Mucosa of rectum (tissue), 2 donors: ENCODE results near the gene ZBTB18.
A peak's percentile ranks its signal among the peaks of the same experiment; 100 is the strongest.

ENCODE experiments used
- H3K27ac ChIP-seq, 2 donors: one replicate each; pipeline ENCODE4 v1.7.0; 2013; ENCODE audit warnings: inconsistent platforms in 2 of 2, low read depth in 2 of 2, low read length in 2 of 2
- H3K27me3 ChIP-seq, 2 donors: one replicate each; pipeline ENCODE4 v1.7.0; 2013; ENCODE audit warnings: low read length in 2 of 2; ENCODE audit not compliant: control insufficient read depth in 2 of 2, insufficient read depth in 2 of 2
- H3K36me3 ChIP-seq, 2 donors: one replicate each; pipeline ENCODE4 v1.7.0; 2013; ENCODE audit warnings: low read length in 2 of 2; ENCODE audit not compliant: control insufficient read depth in 2 of 2, insufficient read depth in 2 of 2
- H3K4me1 ChIP-seq, 2 donors: one replicate each; pipeline ENCODE4 v1.7.0; 2013; ENCODE audit warnings: low read length in 2 of 2, mild to moderate bottlenecking in 1 of 2; ENCODE audit not compliant: control insufficient read depth in 2 of 2, insufficient read depth in 2 of 2
- H3K4me3 ChIP-seq, 2 donors: one replicate each; pipeline ENCODE4 v1.7.0; 2013; ENCODE audit warnings: low read length in 2 of 2
- H3K9ac ChIP-seq, 2 donors: one replicate each; pipeline ENCODE4 v1.7.0; 2013; ENCODE audit warnings: low read length in 2 of 2, low read depth in 1 of 2, mild to moderate bottlenecking in 1 of 2
- H3K9me3 ChIP-seq, 2 donors: one replicate each; pipeline ENCODE4 v1.7.0; 2013; ENCODE audit warnings: low read length in 2 of 2; ENCODE audit not compliant: control insufficient read depth in 2 of 2
- donor health status: healthy.
- donor health status: Normal muscosa, but diverticular disease.

The ZBTB18 gene

GRCh38 chr1:244050835-244051444 lies at the start of gene ZBTB18:
TSS of gene ZBTB18 (plus strand) at chr1:244051283. CDS start at chr1:244051432, 149 bp downstream.
- Histone ChIP-seq H3K27me3 (no peaks in the 10 kb centered on the region), H3K36me3 (peaks cover 14 to 17% of the 10 kb centered on the region in 2 donors), H3K9ac (peak within 1 kb of the TSS; percentile 73 to 74), H3K4me3 (peak within 1 kb of the TSS; percentile 78 to 87), H3K9me3 (no peaks in the 10 kb centered on the region), H3K4me1 (peaks cover 13 to 23% of the 10 kb centered on the region in 2 donors), H3K27ac (peak within 1 kb of the TSS; percentile 62 to 70)

- Histone ChIP-seq H3K4me1 (no peaks in the 10 kb centered on the region), H3K9me3 (no peaks in the 10 kb centered on the region), H3K27me3 (no peaks in the 10 kb centered on the region), H3K9ac (no peak overlapping the region), H3K36me3 (no peaks in the 10 kb centered on the region), H3K4me3 (no peak overlapping the region), H3K27ac (no peak overlapping the region)
Observed at GRCh38 chr1:244002721-244003120, 48.4 kb upstream of the ZBTB18 start.

GRCh38 chr1:244005455-244005854 lies 45.6 kb upstream of the ZBTB18 start:
- H3K4me3 ChIP-seq, result no peak overlapping the region
- H3K9ac ChIP-seq, result no peak overlapping the region
- H3K9me3 ChIP-seq, result no peaks in the 10 kb centered on the region
- H3K27ac ChIP-seq, result no peak overlapping the region
- no peaks in the 10 kb centered on the region for H3K27me3 ChIP-seq
- no peaks in the 10 kb centered on the region for H3K4me1 ChIP-seq
- H3K36me3 ChIP-seq, result no peaks in the 10 kb centered on the region

GRCh38 chr1:244006381-244006901 lies 44.6 kb upstream of the ZBTB18 start:
- no peak overlapping the region for H3K27ac ChIP-seq
- no peak overlapping the region for H3K4me3 ChIP-seq
- H3K36me3 ChIP-seq, result no peaks in the 10 kb centered on the region
- H3K9me3 ChIP-seq, result no peaks in the 10 kb centered on the region
- H3K4me1 ChIP-seq, result no peaks in the 10 kb centered on the region
- no peak overlapping the region for H3K9ac ChIP-seq
- no peaks in the 10 kb centered on the region for H3K27me3 ChIP-seq

GRCh38 chr1:244006961-244007360 lies 44.1 kb upstream of the ZBTB18 start:
- H3K27me3 ChIP-seq, result no peaks in the 10 kb centered on the region
- no peaks in the 10 kb centered on the region for H3K9me3 ChIP-seq
- no peak overlapping the region for H3K27ac ChIP-seq
- H3K36me3 ChIP-seq, result no peaks in the 10 kb centered on the region
- no peaks in the 10 kb centered on the region for H3K4me1 ChIP-seq
- no peak overlapping the region for H3K9ac ChIP-seq
- H3K4me3 ChIP-seq, result no peak overlapping the region

- Histone ChIP-seq H3K9ac (no peak overlapping the region), H3K4me3 (no peak overlapping the region)
Observed at GRCh38 chr1:244010191-244010590, 40.9 kb upstream of the ZBTB18 start.

GRCh38 chr1:244010703-244011123 lies 40.4 kb upstream of the ZBTB18 start:
- H3K4me1 ChIP-seq, result no peaks in the 10 kb centered on the region
- no peak overlapping the region for H3K27ac ChIP-seq
- no peak overlapping the region for H3K4me3 ChIP-seq
- peaks cover 0 to 5% of the 10 kb centered on the region in 2 donors for H3K27me3 ChIP-seq
- no peak overlapping the region for H3K9ac ChIP-seq
- H3K36me3 ChIP-seq, result no peaks in the 10 kb centered on the region
- H3K9me3 ChIP-seq, result no peaks in the 10 kb centered on the region

More at GRCh38 chr1:244010191-244010590, 40.9 kb upstream of the ZBTB18 start:
- H3K27me3 ChIP-seq, result peaks cover 0 to 5% of the 10 kb centered on the region in 2 donors
- no peak overlapping the region for H3K27ac ChIP-seq
- H3K4me1 ChIP-seq, result no peaks in the 10 kb centered on the region
- no peaks in the 10 kb centered on the region for H3K36me3 ChIP-seq
- no peaks in the 10 kb centered on the region for H3K9me3 ChIP-seq

- Histone ChIP-seq H3K4me3 (no peak overlapping the region), H3K9ac (no peak overlapping the region), H3K27me3 (peaks cover 0 to 5% of the 10 kb centered on the region in 2 donors), H3K27ac (no peak overlapping the region), H3K4me1 (no peaks in the 10 kb centered on the region), H3K9me3 (no peaks in the 10 kb centered on the region), H3K36me3 (no peaks in the 10 kb centered on the region)
Observed at GRCh38 chr1:244011271-244011670, 39.8 kb upstream of the ZBTB18 start.

GRCh38 chr1:244011786-244012185 lies 39.3 kb upstream of the ZBTB18 start:
- H3K9ac ChIP-seq, result no peak overlapping the region
- no peak overlapping the region for H3K4me3 ChIP-seq
- no peak overlapping the region for H3K27ac ChIP-seq

GRCh38 chr1:244012202-244012601 lies 38.9 kb upstream of the ZBTB18 start:
- Histone ChIP-seq H3K4me1 (no peaks in the 10 kb centered on the region), H3K9ac (no peak overlapping the region), H3K27me3 (peaks cover 0 to 5% of the 10 kb centered on the region in 2 donors), H3K36me3 (no peaks in the 10 kb centered on the region), H3K27ac (no peak overlapping the region), H3K4me3 (no peak overlapping the region), H3K9me3 (no peaks in the 10 kb centered on the region)

More at GRCh38 chr1:244011786-244012185, 39.3 kb upstream of the ZBTB18 start:
- no peaks in the 10 kb centered on the region for H3K36me3 ChIP-seq
- peaks cover 0 to 5% of the 10 kb centered on the region in 2 donors for H3K27me3 ChIP-seq
- no peaks in the 10 kb centered on the region for H3K4me1 ChIP-seq
- no peaks in the 10 kb centered on the region for H3K9me3 ChIP-seq
